ENCODE results near the gene ABCA7. TPM values are rescaled to one million over a fixed set of nuclear protein-coding genes. Genes with fewer than 3 reads are reported as not detected.

ABCA7 gene
- polyA plus RNA-seq, 1 donor from 2014 or later = 51.8 TPM

GRCh38 chr19:1098177-1099051 lies 58.5 kb downstream of the ABCA7 start:
- Histone ChIP-seq H3K9me3 (ENCODE audit: low read length) (no peaks in the 10 kb centered on the region), H3F3A (ENCODE audit: insufficient read depth, low read length, poor library complexity, severe bottlenecking) (no peaks in the 10 kb centered on the region), H3K4me3 (ENCODE audit: low read length) (no peak overlapping the region), H4K20me1 (ENCODE audit: insufficient read depth) (peaks cover 3% of the 10 kb centered on the region), H2AFZ (ENCODE audit: low read depth, low read length) (no peak overlapping the region), H3K9ac (ENCODE audit: low read length) (no peak overlapping the region), H3K27ac (ENCODE audit: low read length) (no peak overlapping the region), H3K27me3 (ENCODE audit: insufficient read depth, low read depth, low read length) (no peaks in the 10 kb centered on the region), H3K9me2 (ENCODE audit: insufficient read depth, low read length) (no peaks in the 10 kb centered on the region), H3K36me3 (ENCODE audit: insufficient read depth, low read length) (no peaks in the 10 kb centered on the region), H3K4me2 (ENCODE audit: low read length) (no peak overlapping the region), H3K79me2 (replicated peaks; ENCODE audit: insufficient read depth, low read length) (peaks cover 14% of the 10 kb centered on the region)
- TF ChIP-seq TAF1 (IDR thresholded peaks at IDR 0.05; ENCODE audit: low read depth) (no peak), EP300 (conservative IDR thresholded peaks at IDR 0.05; ENCODE audit: poor library complexity, severe bottlenecking) (no peak), REST (IDR thresholded peaks at IDR 0.05; ENCODE audit: borderline replicate concordance) (no peak), SMC3 (conservative IDR thresholded peaks at IDR 0.05; ENCODE audit: poor library complexity) (no peak), MXI1 (conservative IDR thresholded peaks at IDR 0.05; ENCODE audit: poor library complexity, severe bottlenecking) (no peak), EZH2 (IDR thresholded peaks at IDR 0.05; ENCODE audit: borderline replicate concordance, insufficient read depth, low read length, poor library complexity, severe bottlenecking) (no peak), CTCF (IDR thresholded peaks at IDR 0.05; ENCODE audit: poor library complexity, severe bottlenecking) (no peak), RAD21 (conservative IDR thresholded peaks at IDR 0.05) (no peak), POLR2AphosphoS5 (IDR thresholded peaks at IDR 0.05) (no peak)

GRCh38 chr19:1101337-1101698 lies 61.4 kb downstream of the ABCA7 start:
- Histone ChIP-seq H3K4me3 (ENCODE audit: low read length) (no peak overlapping the region), H3K9ac (ENCODE audit: low read length) (no peak overlapping the region), H3F3A (ENCODE audit: insufficient read depth, low read length, poor library complexity, severe bottlenecking) (no peaks in the 10 kb centered on the region), H2AFZ (ENCODE audit: low read depth, low read length) (no peak overlapping the region), H3K27ac (ENCODE audit: low read length) (no peak overlapping the region), H3K9me2 (ENCODE audit: insufficient read depth, low read length) (no peaks in the 10 kb centered on the region), H4K20me1 (ENCODE audit: insufficient read depth) (no peaks in the 10 kb centered on the region), H3K79me2 (replicated peaks; ENCODE audit: insufficient read depth, low read length) (peaks cover 4% of the 10 kb centered on the region), H3K9me3 (ENCODE audit: low read length) (no peaks in the 10 kb centered on the region), H3K27me3 (ENCODE audit: insufficient read depth, low read depth, low read length) (no peaks in the 10 kb centered on the region), H3K36me3 (ENCODE audit: insufficient read depth, low read length) (no peaks in the 10 kb centered on the region), H3K4me2 (ENCODE audit: low read length) (no peak overlapping the region)
- no peak for TF ChIP-seq EZH2 (IDR thresholded peaks at IDR 0.05; ENCODE audit: borderline replicate concordance, insufficient read depth, low read length, poor library complexity, severe bottlenecking)
- no peak for TF ChIP-seq POLR2AphosphoS5 (IDR thresholded peaks at IDR 0.05)
- no peak for TF ChIP-seq CTCF (IDR thresholded peaks at IDR 0.05; ENCODE audit: poor library complexity, severe bottlenecking)
- TF ChIP-seq MXI1 (conservative IDR thresholded peaks at IDR 0.05; ENCODE audit: poor library complexity, severe bottlenecking) = no peak
